HL-60 (cell line): ENCODE results near the gene SLC30A3.

Experiments used
- GABPA ChIP-seq: IDR thresholded peaks from 2 replicates; pipeline ENCODE4 v1.6.1; 2012; ENCODE audit warnings: low read depth
- POLR2AphosphoS5 ChIP-seq: IDR thresholded peaks from 2 replicates; pipeline ENCODE4 v1.6.1; 2012; ENCODE audit warnings: low read depth
- REST ChIP-seq: IDR thresholded peaks from 2 replicates; pipeline ENCODE4 v1.6.1; 2012; ENCODE audit warnings: low read depth; ENCODE audit not compliant: insufficient replicate concordance
- SPI1 ChIP-seq: IDR thresholded peaks from 2 replicates; pipeline ENCODE4 v1.6.1; 2012; ENCODE audit warnings: low read depth, mild to moderate bottlenecking, borderline replicate concordance
- TF ChIP-seq, protein P1 (sequence below): IDR thresholded peaks from one replicate; pipeline ENCODE4 v1.5.1; 2011; ENCODE audit warnings: low read length, control low read depth, inconsistent platforms; ENCODE audit not compliant: insufficient read depth

DNA sequence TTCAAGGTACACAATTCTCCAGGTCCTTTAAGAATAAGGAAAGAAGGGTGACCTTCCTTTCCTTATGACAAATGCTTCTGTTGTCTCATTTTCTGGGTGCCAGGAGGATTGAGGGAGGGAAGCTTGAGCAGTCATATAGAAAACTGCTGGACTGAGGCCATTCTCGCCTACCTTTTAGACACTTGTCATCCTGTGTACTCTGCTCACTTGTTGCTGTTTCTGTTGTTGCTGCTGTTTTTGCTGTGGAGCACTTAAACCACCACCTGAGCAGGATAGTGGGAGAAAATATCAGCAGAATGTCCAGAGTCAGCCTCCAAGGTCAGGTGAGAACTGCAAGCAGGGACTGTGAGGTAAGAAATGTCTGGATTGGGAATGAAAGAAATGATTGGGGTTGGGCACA, 15.2 kb upstream of the SLC30A3 start:
- TF ChIP-seq POLR2AphosphoS5: no peak
- TF ChIP-seq, protein P1, sequence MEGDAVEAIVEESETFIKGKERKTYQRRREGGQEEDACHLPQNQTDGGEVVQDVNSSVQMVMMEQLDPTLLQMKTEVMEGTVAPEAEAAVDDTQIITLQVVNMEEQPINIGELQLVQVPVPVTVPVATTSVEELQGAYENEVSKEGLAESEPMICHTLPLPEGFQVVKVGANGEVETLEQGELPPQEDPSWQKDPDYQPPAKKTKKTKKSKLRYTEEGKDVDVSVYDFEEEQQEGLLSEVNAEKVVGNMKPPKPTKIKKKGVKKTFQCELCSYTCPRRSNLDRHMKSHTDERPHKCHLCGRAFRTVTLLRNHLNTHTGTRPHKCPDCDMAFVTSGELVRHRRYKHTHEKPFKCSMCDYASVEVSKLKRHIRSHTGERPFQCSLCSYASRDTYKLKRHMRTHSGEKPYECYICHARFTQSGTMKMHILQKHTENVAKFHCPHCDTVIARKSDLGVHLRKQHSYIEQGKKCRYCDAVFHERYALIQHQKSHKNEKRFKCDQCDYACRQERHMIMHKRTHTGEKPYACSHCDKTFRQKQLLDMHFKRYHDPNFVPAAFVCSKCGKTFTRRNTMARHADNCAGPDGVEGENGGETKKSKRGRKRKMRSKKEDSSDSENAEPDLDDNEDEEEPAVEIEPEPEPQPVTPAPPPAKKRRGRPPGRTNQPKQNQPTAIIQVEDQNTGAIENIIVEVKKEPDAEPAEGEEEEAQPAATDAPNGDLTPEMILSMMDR: no peak
- no peak for TF ChIP-seq REST
- TF ChIP-seq GABPA: no peak
- TF ChIP-seq SPI1: no peak
